HepG2 (cell line): ENCODE data around the gene TPRN. TPM values are rescaled to one million over a fixed set of nuclear protein-coding genes. Genes with fewer than 3 reads are reported as not detected.

Source experiments
- ATAC-seq: fragments of 200-7000 bp; cut with Tn5 transposase; 3 replicates; pipeline ENCODE4 v1.9.1; 2020; ENCODE audit warnings: mild to moderate bottlenecking, moderate library complexity
- BruUV-seq: library from RNA; stranded (reverse); fragments of 400-500 nt; replicated peaks from 2 replicates; lab custom pipeline; 2021; lab: Mats Ljungman, UMichigan
- CTCF ChIA-PET: fragments of 300-600 bp; formaldehyde crosslinking; extraction: SDS; loops from one replicate; lab custom pipeline; 2021; ENCODE audit warnings: low total read pairs, inconsistent platforms, low intra/inter-chr PET ratio; lab: Yijun Ruan, JAX
- POLR2A ChIA-PET: fragments of 350-600 bp; sonication (Branson Sonifier 250); formaldehyde crosslinking; loops from one replicate; lab custom pipeline; 2020; ENCODE audit warnings: antibody characterized with exemption, inconsistent platforms; lab: Yijun Ruan, JAX
- DNase-seq: peaks from one replicate; pipeline ENCODE4 v3.0.0-alpha.2; 2015; ENCODE audit warnings: low spot score
- FAIRE-seq: peaks from 3 replicates; lab custom pipeline; 2011; peaks lifted over from hg19 to GRCh38; lab: Jason Lieb, UNC
- H2AFZ ChIP-seq: one replicate; pipeline ENCODE4 v1.6.1; 2011; ENCODE audit warnings: low read length, inconsistent platforms
- H3K27ac ChIP-seq: fragments of 300-600 bp; 3 replicates; pipeline ENCODE4 v1.8.0; 2011; ENCODE audit warnings: mixed run types, mild to moderate bottlenecking, mixed read lengths, low read length, inconsistent platforms; ENCODE audit not compliant: insufficient read depth; ENCODE audit errors: extremely low read length
- H3K27me3 ChIP-seq, 2 experiments: fragments of 200-600 bp in 1 of 2; 2 replicates in 1 of 2; 3 replicates in 1 of 2; pipeline versions ENCODE4 v1.6.0 to v1.8.0; 2011; ENCODE audit warnings: low read length in 2 of 2, mild to moderate bottlenecking in 2 of 2, moderate library complexity in 2 of 2, inconsistent platforms in 1 of 2; ENCODE audit not compliant: insufficient read depth in 2 of 2, control insufficient read depth in 1 of 2
- H3K36me3 ChIP-seq, 2 experiments: fragments of 200-600 bp in 1 of 2; replicated peaks in 1 of 2; 2 replicates in 1 of 2; 3 replicates in 1 of 2; pipeline versions ENCODE4 v1.5.1 to v1.8.0; 2011; ENCODE audit warnings: low read length in 2 of 2, inconsistent platforms in 1 of 2; ENCODE audit not compliant: insufficient read depth in 2 of 2, control insufficient read depth in 1 of 2
- H3K4me1 ChIP-seq: 2 replicates; pipeline ENCODE4 v1.5.1; 2012; ENCODE audit warnings: low read length, inconsistent platforms; ENCODE audit not compliant: insufficient read depth
- H3K4me2 ChIP-seq: 2 replicates; pipeline ENCODE4 v1.6.0; 2011; ENCODE audit warnings: low read depth, low read length, inconsistent platforms
- H3K4me3 ChIP-seq, 3 experiments: fragments of 200-600 bp in 1 of 3; sonication (generic), shearing (Covaris generic) in 1 of 3; replicated peaks in 1 of 3; 2 replicates each; pipeline ENCODE4 v1.5.1; 2011 to 2016; ENCODE audit warnings: low read length in 3 of 3, inconsistent platforms in 2 of 3, low read depth in 2 of 3, mild to moderate bottlenecking in 2 of 3, control low read depth in 1 of 3, mixed read lengths in 1 of 3; ENCODE audit not compliant: insufficient read depth in 1 of 3
- H3K79me2 ChIP-seq: one replicate; pipeline ENCODE4 v1.6.1; 2011; ENCODE audit warnings: low read length, inconsistent platforms; ENCODE audit not compliant: insufficient read depth
- H3K9ac ChIP-seq: 2 replicates; pipeline ENCODE4 v1.6.0; 2011; ENCODE audit warnings: mild to moderate bottlenecking, low read depth, low read length, inconsistent platforms; ENCODE audit not compliant: insufficient read depth
- H3K9me3 ChIP-seq: 2 replicates; pipeline ENCODE4 v1.5.1; 2012; ENCODE audit warnings: mild to moderate bottlenecking, low read length
- H4K20me1 ChIP-seq: 2 replicates; pipeline ENCODE4 v1.6.0; 2011; ENCODE audit warnings: inconsistent platforms, mild to moderate bottlenecking, low read length, moderate library complexity; ENCODE audit not compliant: insufficient read depth
- CHCHD3 ChIP-seq: sonication (generic); formaldehyde crosslinking; IDR thresholded peaks from 2 replicates; pipeline ENCODE4 v1.8.0; 2022; ENCODE audit warnings: mild to moderate bottlenecking, missing genetic modification reagents, moderate library complexity
- FOXO4 ChIP-seq: sonication (generic); formaldehyde crosslinking; conservative IDR thresholded peaks from 2 replicates; pipeline ENCODE4 v1.8.1; 2023; ENCODE audit warnings: missing genetic modification reagents
- RXRA ChIP-seq: sonication (generic); formaldehyde crosslinking; IDR thresholded peaks from 2 replicates; pipeline ENCODE4 v1.5.1; 2020; ENCODE audit warnings: missing genetic modification reagents
- ZNF124 ChIP-seq: sonication (generic); formaldehyde crosslinking; IDR thresholded peaks from 2 replicates; pipeline ENCODE4 v1.4.0; 2020; ENCODE audit warnings: missing genetic modification reagents
- WGBS: methylation state at CpG from one replicate; pipeline ENCODE4 v1.1.6; 2017; ENCODE audit warnings: low lambda C conversion rate; 5-methylcytosine and 5-hydroxymethylcytosine counted together
- in situ Hi-C: cut with HindIII; loops from 2 replicates; pipeline ENCODE4 v1.10.0; 2017; ENCODE audit warnings: low pct_unique_long_range_greater_than_20kb; ENCODE audit not compliant: extremely low pct_ligation_motif_present
- intact Hi-C: fragments of 100-400 bp; cut with micrococcal nuclease; formaldehyde crosslinking; loops from one replicate; pipeline ENCODE4 v1.10.0; 2022; ENCODE audit not compliant: unreplicated experiment
- polyA plus RNA-seq, 8 experiments: library from polyadenylated mRNA; depleted of rRNA in 3 of 8; stranded (reverse) in 7 of 8; unstranded in 1 of 8; fragments of >200 nt; fragmentation: Illumina TruSeq in 4 of 8; extraction: Trizol in 4 of 8; gene quantifications; 2 replicates each; pipeline versions ENCODE4 v1.2.1 to v1.2.3, GENCODE V29; 2011 to 2016; ENCODE audit warnings: low read depth in 4 of 8, missing spikeins in 1 of 8, mixed read lengths in 1 of 8; ENCODE audit not compliant: insufficient read depth in 1 of 8
- total RNA-seq, 5 experiments: library from RNA; depleted of rRNA; stranded (reverse); fragments of >200 nt; fragmentation: Illumina TruSeq; extraction: Trizol; gene quantifications; 2 replicates each; pipeline ENCODE4 v1.2.3, GENCODE V29; 2016; ENCODE audit warnings: low read depth in 1 of 5
- TF ChIP-seq, protein P1 (sequence below): sonication (generic); formaldehyde crosslinking; IDR thresholded peaks from 2 replicates; pipeline ENCODE4 v1.5.0; 2020; ENCODE audit warnings: missing genetic modification reagents, mild to moderate bottlenecking, borderline replicate concordance

TPRN gene
- total and polyA plus RNA-seq, 2 of the 13 experiments (the other 11 are each of a cell fraction or from before 2014, with no cell fraction given), result 10.1 to 19.2 TPM

DNA sequence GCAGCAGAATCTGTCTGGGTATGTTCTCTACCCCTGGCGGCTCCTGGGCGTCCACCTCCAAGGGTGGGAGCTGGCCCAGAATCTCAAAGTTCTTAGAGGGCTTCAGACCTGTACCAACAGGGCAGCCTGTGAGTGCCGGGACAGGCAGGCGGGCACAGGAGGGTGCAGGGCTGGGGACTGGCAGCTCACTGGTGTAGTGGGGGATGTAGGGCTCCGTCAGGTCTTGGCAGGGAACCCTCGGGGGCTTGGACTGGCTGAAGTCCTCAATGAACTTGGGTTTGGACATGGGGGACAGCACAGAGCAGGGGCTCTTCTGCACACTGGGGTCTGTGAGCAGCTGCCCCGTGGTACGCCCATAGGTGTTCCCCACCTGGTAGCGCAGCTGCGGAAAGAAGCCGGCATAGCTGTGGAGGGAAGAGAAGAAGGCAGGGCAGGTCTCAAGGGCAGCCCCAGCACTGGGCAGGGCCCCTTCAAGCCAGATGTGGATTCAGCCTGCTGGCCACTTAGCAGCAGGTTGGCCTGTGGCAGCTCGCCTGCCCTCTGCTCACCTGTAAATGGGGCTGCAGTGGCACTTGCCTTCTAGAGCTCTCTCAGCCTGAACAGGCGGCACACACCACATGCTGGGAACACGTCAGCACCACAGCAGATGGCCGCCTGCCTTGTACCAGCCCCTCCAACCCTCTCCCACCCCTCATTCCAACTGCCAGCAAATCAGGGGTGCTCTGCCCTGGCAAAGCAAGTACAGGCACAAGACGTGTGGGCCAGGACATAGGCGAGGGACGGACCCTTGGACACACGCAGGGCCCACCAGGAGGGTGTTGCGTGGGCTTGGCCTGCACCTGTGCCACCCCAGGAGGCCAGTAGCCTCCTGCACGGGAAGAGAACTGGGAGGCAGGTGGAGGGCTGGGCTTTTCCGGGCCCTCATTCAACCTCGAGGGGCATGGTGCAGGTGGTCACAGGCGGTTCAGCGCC, 45.2 kb upstream of the TPRN start:
- no peaks in the 10 kb centered on the region for H3K9me3 ChIP-seq
- H4K20me1 ChIP-seq, result peaks cover 27% of the 10 kb centered on the region
- intact Hi-C loops, result no loop called here
- H2AFZ ChIP-seq, result no peak overlapping the region
- FAIRE-seq (no peak), DNase-seq (no peak), ATAC-seq (peak; percentile 4)
- TF ChIP-seq RXRA (CRISPR knock-in tag) (0 out of 2 replicates have a peak, but pooled peaks have one; percentile 23), ZNF124 (CRISPR knock-in tag) (no peak), FOXO4 (CRISPR knock-in tag) (no peak), CHCHD3 (CRISPR knock-in tag) (0 out of 2 replicates have a peak, but pooled peaks have one; percentile 38)
- TF ChIP-seq, protein P1, sequence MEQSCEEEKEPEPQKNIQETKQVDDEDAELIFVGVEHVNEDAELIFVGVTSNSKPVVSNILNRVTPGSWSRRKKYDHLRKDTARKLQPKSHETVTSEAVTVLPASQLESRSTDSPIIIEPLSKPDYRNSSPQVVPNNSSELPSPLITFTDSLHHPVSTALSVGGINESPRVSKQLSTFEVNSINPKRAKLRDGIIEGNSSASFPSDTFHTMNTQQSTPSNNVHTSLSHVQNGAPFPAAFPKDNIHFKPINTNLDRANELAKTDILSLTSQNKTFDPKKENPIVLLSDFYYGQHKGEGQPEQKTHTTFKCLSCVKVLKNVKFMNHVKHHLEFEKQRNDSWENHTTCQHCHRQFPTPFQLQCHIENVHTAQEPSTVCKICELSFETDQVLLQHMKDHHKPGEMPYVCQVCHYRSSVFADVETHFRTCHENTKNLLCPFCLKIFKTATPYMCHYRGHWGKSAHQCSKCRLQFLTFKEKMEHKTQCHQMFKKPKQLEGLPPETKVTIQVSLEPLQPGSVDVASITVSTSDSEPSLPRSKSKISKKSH (CRISPR knock-in tag), result 0 out of 2 replicates have a peak, but pooled peaks have one; percentile 30
- peaks cover 73% of the 10 kb centered on the region for H3K4me1 ChIP-seq
- in situ Hi-C loops, result no loop called here
- no peak overlapping the region for H3K27ac ChIP-seq
- H3K9ac ChIP-seq, result no peak overlapping the region
- 56% methylated on average over 10 of the region's 25 CpGs for WGBS
- peaks cover 25% of the 10 kb centered on the region for H3K79me2 ChIP-seq
- ChIA-PET CTCF (no interaction called here), POLR2A (interaction anchor here (7.7 kb wide), 1 partner anchor 10 kb away, joined by 317 read pairs; the partner anchor contains the start of genes NELFB and STPG3)
- no TSS peak for BruUV-seq
- peaks cover 4 to 19% of the 10 kb centered on the region in 2 experiments; a peak in 4 of 5 replicates for H3K36me3 ChIP-seq
- peaks cover 2 to 9% of the 10 kb centered on the region in 2 experiments; a peak in 2 of 5 replicates for H3K27me3 ChIP-seq
- H3K4me2 ChIP-seq, result no peak overlapping the region
- no peak overlapping the region for H3K4me3 ChIP-seq
